K562 (cell line): ENCODE results near the gene FAM149B1. TPM values are rescaled to one million over a fixed set of nuclear protein-coding genes. Genes with fewer than 3 reads are reported as not detected.

Experiments used
- HSF4 ChIP-seq: fragments of 250-450 bp; sonication (Bioruptor Pico); IDR thresholded peaks from 2 replicates; pipeline ENCODE4 v2.1.2; 2022; ENCODE audit warnings: mild to moderate bottlenecking, moderate library complexity, borderline replicate concordance
- IRF9 ChIP-seq: fragments of 450-650 bp; IDR thresholded peaks from 2 replicates; pipeline ENCODE4 v1.6.1; 2016; ENCODE audit warnings: missing biosample characterization, missing genetic modification characterization
- MCM3 ChIP-seq: fragments of 450-650 bp; IDR thresholded peaks from 2 replicates; pipeline ENCODE4 v1.6.1; 2016
- POLR2H ChIP-seq: IDR thresholded peaks from 2 replicates; pipeline ENCODE4 v1.6.1; 2016; ENCODE audit warnings: missing genetic modification characterization, low read depth, mild to moderate bottlenecking, control low read depth, missing compliant biosample characterization, moderate library complexity
- RBM17 ChIP-seq: fragments of 200-400 bp; formaldehyde crosslinking; IDR thresholded peaks from 2 replicates; pipeline ENCODE4 v1.6.1; 2017; ENCODE audit warnings: low read depth, mild to moderate bottlenecking, low read length, borderline replicate concordance
- TOE1 ChIP-seq, 2 experiments: fragments of 450-650 bp in 1 of 2; sonication (generic) in 1 of 2; formaldehyde crosslinking in 1 of 2; IDR thresholded peaks; 2 replicates each; pipeline versions ENCODE4 v1.7.1 to v1.8.0; 2016 to 2022; ENCODE audit warnings: borderline replicate concordance in 2 of 2, mild to moderate bottlenecking in 2 of 2, antibody characterized with exemption in 1 of 2, inconsistent platforms in 1 of 2, low read depth in 1 of 2, missing genetic modification reagents in 1 of 2, moderate library complexity in 1 of 2
- ZNF133 ChIP-seq: fragments of 250-450 bp; sonication (Bioruptor Pico); IDR thresholded peaks from 2 replicates; pipeline ENCODE4 v1.4.0; 2020; ENCODE audit warnings: mild to moderate bottlenecking
- ZNF143 ChIP-seq: sonication (generic); formaldehyde crosslinking; IDR thresholded peaks from 2 replicates; pipeline ENCODE4 v1.9.0; 2022; ENCODE audit warnings: mild to moderate bottlenecking, missing genetic modification reagents
- ZNF175 ChIP-seq: fragments of 200-800 bp; sonication (Bioruptor generic); IDR thresholded peaks from 2 replicates; pipeline ENCODE4 v1.6.1; 2016; ENCODE audit warnings: low read depth, mild to moderate bottlenecking, missing genetic modification characterization, missing compliant biosample characterization
- ZNF518B ChIP-seq: fragments of 250-450 bp; sonication (Bioruptor Pico); IDR thresholded peaks from 2 replicates; pipeline ENCODE4 v1.5.0; 2021; ENCODE audit warnings: mild to moderate bottlenecking, moderate library complexity
- polyA plus RNA-seq, 8 experiments: library from polyadenylated mRNA; depleted of rRNA in 4 of 8; stranded (reverse) in 5 of 8; unstranded in 3 of 8; fragments of >200 nt; fragmentation: Nextera tagmentation in 2 of 8; fragmentation: Illumina TruSeq in 1 of 8; extraction: Ambion mirVana in 2 of 8; extraction: Trizol in 1 of 8; gene quantifications; 2 replicates each; pipeline versions ENCODE4 v1.2.1 to v1.2.3, GENCODE V29; 2011 to 2014; ENCODE audit warnings: inconsistent platforms in 1 of 8, missing spikeins in 1 of 8
- total RNA-seq, 7 experiments: library from RNA; depleted of rRNA in 6 of 7; stranded (reverse); fragments of >200 nt in 6 of 7; fragmentation: Illumina TruSeq in 2 of 7; extraction: Trizol in 2 of 7; gene quantifications; 2 replicates each; pipeline versions ENCODE4 v1.2.1 to v1.2.3, GENCODE V29; 2011 to 2021; ENCODE audit warnings: low replicate concordance in 1 of 7
- TF ChIP-seq, protein P1 (sequence below): fragments of 450-650 bp; IDR thresholded peaks from 2 replicates; pipeline ENCODE4 v1.6.1; 2016; ENCODE audit warnings: mild to moderate bottlenecking, moderate library complexity

Gene FAM149B1
- total and polyA plus RNA-seq, 9 of the 15 experiments (the other 6 are each of a cell fraction or from before 2014, with no cell fraction given), result 4.2 to 18.5 (median 9.3) TPM

- TF ChIP-seq, protein P1, sequence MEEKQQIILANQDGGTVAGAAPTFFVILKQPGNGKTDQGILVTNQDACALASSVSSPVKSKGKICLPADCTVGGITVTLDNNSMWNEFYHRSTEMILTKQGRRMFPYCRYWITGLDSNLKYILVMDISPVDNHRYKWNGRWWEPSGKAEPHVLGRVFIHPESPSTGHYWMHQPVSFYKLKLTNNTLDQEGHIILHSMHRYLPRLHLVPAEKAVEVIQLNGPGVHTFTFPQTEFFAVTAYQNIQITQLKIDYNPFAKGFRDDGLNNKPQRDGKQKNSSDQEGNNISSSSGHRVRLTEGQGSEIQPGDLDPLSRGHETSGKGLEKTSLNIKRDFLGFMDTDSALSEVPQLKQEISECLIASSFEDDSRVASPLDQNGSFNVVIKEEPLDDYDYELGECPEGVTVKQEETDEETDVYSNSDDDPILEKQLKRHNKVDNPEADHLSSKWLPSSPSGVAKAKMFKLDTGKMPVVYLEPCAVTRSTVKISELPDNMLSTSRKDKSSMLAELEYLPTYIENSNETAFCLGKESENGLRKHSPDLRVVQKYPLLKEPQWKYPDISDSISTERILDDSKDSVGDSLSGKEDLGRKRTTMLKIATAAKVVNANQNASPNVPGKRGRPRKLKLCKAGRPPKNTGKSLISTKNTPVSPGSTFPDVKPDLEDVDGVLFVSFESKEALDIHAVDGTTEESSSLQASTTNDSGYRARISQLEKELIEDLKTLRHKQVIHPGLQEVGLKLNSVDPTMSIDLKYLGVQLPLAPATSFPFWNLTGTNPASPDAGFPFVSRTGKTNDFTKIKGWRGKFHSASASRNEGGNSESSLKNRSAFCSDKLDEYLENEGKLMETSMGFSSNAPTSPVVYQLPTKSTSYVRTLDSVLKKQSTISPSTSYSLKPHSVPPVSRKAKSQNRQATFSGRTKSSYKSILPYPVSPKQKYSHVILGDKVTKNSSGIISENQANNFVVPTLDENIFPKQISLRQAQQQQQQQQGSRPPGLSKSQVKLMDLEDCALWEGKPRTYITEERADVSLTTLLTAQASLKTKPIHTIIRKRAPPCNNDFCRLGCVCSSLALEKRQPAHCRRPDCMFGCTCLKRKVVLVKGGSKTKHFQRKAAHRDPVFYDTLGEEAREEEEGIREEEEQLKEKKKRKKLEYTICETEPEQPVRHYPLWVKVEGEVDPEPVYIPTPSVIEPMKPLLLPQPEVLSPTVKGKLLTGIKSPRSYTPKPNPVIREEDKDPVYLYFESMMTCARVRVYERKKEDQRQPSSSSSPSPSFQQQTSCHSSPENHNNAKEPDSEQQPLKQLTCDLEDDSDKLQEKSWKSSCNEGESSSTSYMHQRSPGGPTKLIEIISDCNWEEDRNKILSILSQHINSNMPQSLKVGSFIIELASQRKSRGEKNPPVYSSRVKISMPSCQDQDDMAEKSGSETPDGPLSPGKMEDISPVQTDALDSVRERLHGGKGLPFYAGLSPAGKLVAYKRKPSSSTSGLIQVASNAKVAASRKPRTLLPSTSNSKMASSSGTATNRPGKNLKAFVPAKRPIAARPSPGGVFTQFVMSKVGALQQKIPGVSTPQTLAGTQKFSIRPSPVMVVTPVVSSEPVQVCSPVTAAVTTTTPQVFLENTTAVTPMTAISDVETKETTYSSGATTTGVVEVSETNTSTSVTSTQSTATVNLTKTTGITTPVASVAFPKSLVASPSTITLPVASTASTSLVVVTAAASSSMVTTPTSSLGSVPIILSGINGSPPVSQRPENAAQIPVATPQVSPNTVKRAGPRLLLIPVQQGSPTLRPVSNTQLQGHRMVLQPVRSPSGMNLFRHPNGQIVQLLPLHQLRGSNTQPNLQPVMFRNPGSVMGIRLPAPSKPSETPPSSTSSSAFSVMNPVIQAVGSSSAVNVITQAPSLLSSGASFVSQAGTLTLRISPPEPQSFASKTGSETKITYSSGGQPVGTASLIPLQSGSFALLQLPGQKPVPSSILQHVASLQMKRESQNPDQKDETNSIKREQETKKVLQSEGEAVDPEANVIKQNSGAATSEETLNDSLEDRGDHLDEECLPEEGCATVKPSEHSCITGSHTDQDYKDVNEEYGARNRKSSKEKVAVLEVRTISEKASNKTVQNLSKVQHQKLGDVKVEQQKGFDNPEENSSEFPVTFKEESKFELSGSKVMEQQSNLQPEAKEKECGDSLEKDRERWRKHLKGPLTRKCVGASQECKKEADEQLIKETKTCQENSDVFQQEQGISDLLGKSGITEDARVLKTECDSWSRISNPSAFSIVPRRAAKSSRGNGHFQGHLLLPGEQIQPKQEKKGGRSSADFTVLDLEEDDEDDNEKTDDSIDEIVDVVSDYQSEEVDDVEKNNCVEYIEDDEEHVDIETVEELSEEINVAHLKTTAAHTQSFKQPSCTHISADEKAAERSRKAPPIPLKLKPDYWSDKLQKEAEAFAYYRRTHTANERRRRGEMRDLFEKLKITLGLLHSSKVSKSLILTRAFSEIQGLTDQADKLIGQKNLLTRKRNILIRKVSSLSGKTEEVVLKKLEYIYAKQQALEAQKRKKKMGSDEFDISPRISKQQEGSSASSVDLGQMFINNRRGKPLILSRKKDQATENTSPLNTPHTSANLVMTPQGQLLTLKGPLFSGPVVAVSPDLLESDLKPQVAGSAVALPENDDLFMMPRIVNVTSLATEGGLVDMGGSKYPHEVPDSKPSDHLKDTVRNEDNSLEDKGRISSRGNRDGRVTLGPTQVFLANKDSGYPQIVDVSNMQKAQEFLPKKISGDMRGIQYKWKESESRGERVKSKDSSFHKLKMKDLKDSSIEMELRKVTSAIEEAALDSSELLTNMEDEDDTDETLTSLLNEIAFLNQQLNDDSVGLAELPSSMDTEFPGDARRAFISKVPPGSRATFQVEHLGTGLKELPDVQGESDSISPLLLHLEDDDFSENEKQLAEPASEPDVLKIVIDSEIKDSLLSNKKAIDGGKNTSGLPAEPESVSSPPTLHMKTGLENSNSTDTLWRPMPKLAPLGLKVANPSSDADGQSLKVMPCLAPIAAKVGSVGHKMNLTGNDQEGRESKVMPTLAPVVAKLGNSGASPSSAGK, result no peak
- no peak for TF ChIP-seq ZNF518B (CRISPR knock-in tag)
- no peak for TF ChIP-seq RBM17
- peak; percentile 29; the same call in 1 of the 2 replicates for TF ChIP-seq IRF9 (tag)
- TF ChIP-seq MCM3, result no peak
- TF ChIP-seq TOE1 (IDR thresholded peaks at IDR 0.05; ENCODE audit: borderline replicate concordance), result no peak
- TF ChIP-seq TOE1 (CRISPR knock-in tag; IDR thresholded peaks at IDR 0.05; ENCODE audit: borderline replicate concordance, low read depth), result no peak
- TF ChIP-seq HSF4 (CRISPR knock-in tag), result no peak
- TF ChIP-seq POLR2H, result no peak
- peak; percentile 59 for TF ChIP-seq ZNF175 (CRISPR knock-in tag)
- no peak for TF ChIP-seq ZNF143 (CRISPR knock-in tag)
- no peak for TF ChIP-seq ZNF133 (CRISPR knock-in tag)
Measured at GRCh38 chr10:73261362-73261995, 93.6 kb downstream of the FAM149B1 start (continued).
